H1 (cell line): ENCODE measurements around the gene ZBTB20.

Source experiments
- CBX5 ChIP-seq: fragments of 300-800, 300-1000 bp; sonication (generic); IDR thresholded peaks from 2 replicates; pipeline ENCODE4 v1.7.1; 2016; ENCODE audit warnings: antibody characterized with exemption, low read length, low read depth
- CEBPB ChIP-seq: IDR thresholded peaks from 2 replicates; pipeline ENCODE4 v1.6.1; 2012; ENCODE audit warnings: low read depth, low read length
- CHD2 ChIP-seq: IDR thresholded peaks from 2 replicates; pipeline ENCODE4 v1.6.1; 2012; ENCODE audit warnings: low read length, improper control_type of control experiment
- EGR1 ChIP-seq: IDR thresholded peaks from 2 replicates; pipeline ENCODE4 v1.6.1; 2011; ENCODE audit warnings: low read depth, low read length, borderline replicate concordance
- EP300 ChIP-seq, 2 experiments: IDR thresholded peaks; 1 replicate in 1 of 2; 2 replicates in 1 of 2; pipeline ENCODE4 v1.6.1; 2011 to 2012; ENCODE audit warnings: low read depth in 2 of 2, low read length in 2 of 2, mild to moderate bottlenecking in 2 of 2, borderline replicate concordance in 1 of 2, inconsistent platforms in 1 of 2, moderate library complexity in 1 of 2
- EZH2 ChIP-seq: fragments of 200-600 bp; sonication (generic); IDR thresholded peaks from 2 replicates; pipeline ENCODE4 v1.7.1; 2012; ENCODE audit warnings: low read depth, mild to moderate bottlenecking, moderate library complexity, low read length, inconsistent platforms; ENCODE audit not compliant: severe bottlenecking
- POLR2A ChIP-seq, 2 experiments: IDR thresholded peaks; 1 replicate in 1 of 2; 2 replicates in 1 of 2; pipeline ENCODE4 v1.6.1; 2011; ENCODE audit warnings: low read depth in 2 of 2, low read length in 2 of 2, mild to moderate bottlenecking in 2 of 2; ENCODE audit errors: control extremely low read depth in 1 of 2
- RAD21 ChIP-seq, 2 experiments: IDR thresholded peaks in 1 of 2; conservative IDR thresholded peaks in 1 of 2; 2 replicates each; pipeline ENCODE4 v1.6.1; 2011; ENCODE audit warnings: low read depth in 2 of 2, low read length in 2 of 2, improper control_type of control experiment in 1 of 2, inconsistent platforms in 1 of 2, mild to moderate bottlenecking in 1 of 2, moderate library complexity in 1 of 2
- RBBP5 ChIP-seq: IDR thresholded peaks from 2 replicates; pipeline ENCODE4 v1.7.1; 2012; ENCODE audit warnings: low read depth, mild to moderate bottlenecking, inconsistent platforms, low read length, moderate library complexity, borderline replicate concordance
- SIN3A ChIP-seq, 2 experiments: IDR thresholded peaks in 1 of 2; conservative IDR thresholded peaks in 1 of 2; 2 replicates each; pipeline ENCODE4 v1.6.1; 2011 to 2012; ENCODE audit warnings: low read length in 2 of 2, improper control_type of control experiment in 1 of 2, low read depth in 1 of 2, mild to moderate bottlenecking in 1 of 2
- TEAD4 ChIP-seq: IDR thresholded peaks from 2 replicates; pipeline ENCODE4 v1.6.1; 2012; ENCODE audit warnings: low read depth, low read length, inconsistent platforms, mixed read lengths
- ZNF274 ChIP-seq: IDR thresholded peaks from 2 replicates; pipeline ENCODE4 v1.7.0; 2012; ENCODE audit warnings: low read length, borderline replicate concordance; ENCODE audit errors: extremely low read depth
- TF ChIP-seq, protein P1 (sequence below), 3 experiments: IDR thresholded peaks; 1 replicate in 2 of 3; 2 replicates in 1 of 3; pipeline versions ENCODE4 v1.5.1 to v1.6.1; 2011; ENCODE audit warnings: low read length in 3 of 3, mild to moderate bottlenecking in 3 of 3, inconsistent platforms in 2 of 3, low read depth in 1 of 3, moderate library complexity in 1 of 3; ENCODE audit not compliant: insufficient read depth in 1 of 3; ENCODE audit errors: control extremely low read depth in 1 of 3
- TF ChIP-seq, protein P2 (sequence below): IDR thresholded peaks from 2 replicates; pipeline ENCODE4 v1.6.1; 2012; ENCODE audit warnings: inconsistent platforms

- no peak for TF ChIP-seq CBX5
- no peak for TF ChIP-seq POLR2A (IDR thresholded peaks at IDR 0.05; ENCODE audit: control extremely low read depth in 1 of 2, low read depth in 2 of 2, low read length in 2 of 2)
- TF ChIP-seq RBBP5, result no peak
- TF ChIP-seq, protein P1, sequence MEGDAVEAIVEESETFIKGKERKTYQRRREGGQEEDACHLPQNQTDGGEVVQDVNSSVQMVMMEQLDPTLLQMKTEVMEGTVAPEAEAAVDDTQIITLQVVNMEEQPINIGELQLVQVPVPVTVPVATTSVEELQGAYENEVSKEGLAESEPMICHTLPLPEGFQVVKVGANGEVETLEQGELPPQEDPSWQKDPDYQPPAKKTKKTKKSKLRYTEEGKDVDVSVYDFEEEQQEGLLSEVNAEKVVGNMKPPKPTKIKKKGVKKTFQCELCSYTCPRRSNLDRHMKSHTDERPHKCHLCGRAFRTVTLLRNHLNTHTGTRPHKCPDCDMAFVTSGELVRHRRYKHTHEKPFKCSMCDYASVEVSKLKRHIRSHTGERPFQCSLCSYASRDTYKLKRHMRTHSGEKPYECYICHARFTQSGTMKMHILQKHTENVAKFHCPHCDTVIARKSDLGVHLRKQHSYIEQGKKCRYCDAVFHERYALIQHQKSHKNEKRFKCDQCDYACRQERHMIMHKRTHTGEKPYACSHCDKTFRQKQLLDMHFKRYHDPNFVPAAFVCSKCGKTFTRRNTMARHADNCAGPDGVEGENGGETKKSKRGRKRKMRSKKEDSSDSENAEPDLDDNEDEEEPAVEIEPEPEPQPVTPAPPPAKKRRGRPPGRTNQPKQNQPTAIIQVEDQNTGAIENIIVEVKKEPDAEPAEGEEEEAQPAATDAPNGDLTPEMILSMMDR (IDR thresholded peaks at IDR 0.05; ENCODE audit: control extremely low read depth in 1 of 3, insufficient read depth in 1 of 3, low read depth in 1 of 3, low read length in 3 of 3), result no peak
- TF ChIP-seq TEAD4, result no peak
- no peak for TF ChIP-seq EZH2
- TF ChIP-seq CHD2, result no peak
- TF ChIP-seq ZNF274, result no peak
- TF ChIP-seq, protein P2, sequence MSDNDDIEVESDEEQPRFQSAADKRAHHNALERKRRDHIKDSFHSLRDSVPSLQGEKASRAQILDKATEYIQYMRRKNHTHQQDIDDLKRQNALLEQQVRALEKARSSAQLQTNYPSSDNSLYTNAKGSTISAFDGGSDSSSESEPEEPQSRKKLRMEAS, result no peak
- TF ChIP-seq EGR1, result no peak
- no peak for TF ChIP-seq EP300 (IDR thresholded peaks at IDR 0.05; ENCODE audit: borderline replicate concordance in 1 of 2, low read depth in 2 of 2, low read length in 2 of 2)
- TF ChIP-seq SIN3A (conservative IDR thresholded peaks at IDR 0.05 in 1 of 2, IDR thresholded peaks at IDR 0.05 in 1 of 2; ENCODE audit: low read depth in 1 of 2, low read length in 2 of 2), result no peak
- no peak for TF ChIP-seq RAD21 (IDR thresholded peaks at IDR 0.05 in 1 of 2, conservative IDR thresholded peaks at IDR 0.05 in 1 of 2; ENCODE audit: low read depth in 2 of 2, low read length in 2 of 2)
- TF ChIP-seq CEBPB, result no peak
Observed at GRCh38 chr3:114739627-114740026, 407.5 kb downstream of the ZBTB20 start.
